Naive thymus-derived CD4-positive, alpha-beta T cell (primary cell): Measurements from ENCODE around the gene PTBP3. TPM values are rescaled to one million over a fixed set of nuclear protein-coding genes. Genes with fewer than 3 reads are reported as not detected.
A peak's percentile ranks its signal among the peaks of the same experiment; 100 is the strongest.

Source experiments
- ATAC-seq: fragments of 150-1000 bp; cut with Tn5 transposase; 2 replicates; pipeline ENCODE4 v1.10.0; 2021; ENCODE audit warnings: mild to moderate bottlenecking, moderate library complexity
- CTCF ChIA-PET: fragments of 350-600 bp; sonication (Branson Sonifier 250); formaldehyde crosslinking; loops from one replicate; lab custom pipeline; 2021; ENCODE audit warnings: antibody characterized with exemption; lab: Charles Lee
- POLR2A ChIA-PET: fragments of 350-600 bp; sonication (Branson Sonifier 250); formaldehyde crosslinking; loops from one replicate; lab custom pipeline; 2021; ENCODE audit warnings: antibody characterized with exemption, inconsistent platforms; lab: Charles Lee
- DNase-seq, 9 donors: peaks; one replicate each; pipeline versions ENCODE4 v3.0.0 to v3.0.0-alpha.2; 2020 to 2022; ENCODE audit warnings: mixed read lengths in 1 of 9
- H3K27ac ChIP-seq: one replicate; pipeline ENCODE4 v1.7.0; 2013; ENCODE audit warnings: mild to moderate bottlenecking, low read depth, low read length, moderate library complexity
- H3K27me3 ChIP-seq, 2 donors: one replicate each; pipeline ENCODE4 v1.7.0; 2013; ENCODE audit warnings: low read length in 2 of 2, mild to moderate bottlenecking in 2 of 2, moderate library complexity in 2 of 2; ENCODE audit not compliant: control insufficient read depth in 2 of 2, insufficient read depth in 2 of 2
- H3K36me3 ChIP-seq, 3 experiments: 1 replicate in 2 of 3; 2 replicates in 1 of 3; pipeline ENCODE4 v1.7.0; 2013; ENCODE audit warnings: low read length in 3 of 3, mild to moderate bottlenecking in 3 of 3, moderate library complexity in 1 of 3; ENCODE audit not compliant: insufficient read depth in 3 of 3, control insufficient read depth in 2 of 3
- H3K4me1 ChIP-seq, 2 donors: one replicate each; pipeline ENCODE4 v1.7.0; 2013; ENCODE audit warnings: low read length in 2 of 2, mild to moderate bottlenecking in 2 of 2, moderate library complexity in 1 of 2; ENCODE audit not compliant: control insufficient read depth in 2 of 2, insufficient read depth in 2 of 2
- H3K4me3 ChIP-seq: 2 replicates; pipeline ENCODE4 v1.7.0; 2013; ENCODE audit warnings: mild to moderate bottlenecking, low read length
- H3K9me3 ChIP-seq, 3 experiments: 1 replicate in 2 of 3; 2 replicates in 1 of 3; pipeline ENCODE4 v1.7.0; 2013; ENCODE audit warnings: low read length in 3 of 3; ENCODE audit not compliant: control insufficient read depth in 2 of 3
- H3K27ac Mint-ChIP-seq, 9 donors: one replicate each; pipeline ENCODE4 v1.8.0; 2020 to 2022; ENCODE audit warnings: mixed read lengths in 9 of 9, mild to moderate bottlenecking in 8 of 9, moderate library complexity in 5 of 9, inconsistent platforms in 2 of 9
- H3K27me3 Mint-ChIP-seq, 5 donors: one replicate each; pipeline ENCODE4 v1.8.0; 2021 to 2022; ENCODE audit warnings: mixed read lengths in 5 of 5, mild to moderate bottlenecking in 1 of 5
- H3K36me3 Mint-ChIP-seq, 5 donors: one replicate each; pipeline ENCODE4 v1.8.0; 2020 to 2022; ENCODE audit warnings: mixed read lengths in 5 of 5, mild to moderate bottlenecking in 3 of 5, inconsistent platforms in 1 of 5
- H3K4me1 Mint-ChIP-seq, 7 donors: one replicate each; pipeline ENCODE4 v1.8.0; 2020 to 2022; ENCODE audit warnings: mixed read lengths in 7 of 7, mild to moderate bottlenecking in 3 of 7, inconsistent platforms in 1 of 7
- H3K4me3 Mint-ChIP-seq, 10 donors: one replicate each; pipeline ENCODE4 v1.8.0; 2020 to 2022; ENCODE audit warnings: mild to moderate bottlenecking in 10 of 10, mixed read lengths in 10 of 10, moderate library complexity in 6 of 10, inconsistent platforms in 2 of 10
- H3K9me3 Mint-ChIP-seq, 11 donors: one replicate each; pipeline ENCODE4 v1.8.0; 2020 to 2022; ENCODE audit warnings: mixed read lengths in 11 of 11, mild to moderate bottlenecking in 4 of 11, inconsistent platforms in 1 of 11, moderate library complexity in 1 of 11
- intact Hi-C, 2 donors: fragments of 100-400 bp; cut with micrococcal nuclease; formaldehyde crosslinking; loops; one replicate each; pipeline ENCODE4 v1.15.1; 2023
- polyA plus RNA-seq, 2 donors: library from polyadenylated mRNA; unstranded; fragments of 300-500 nt; fragmentation: Illumina TruSeq; gene quantifications; one replicate each; pipeline ENCODE4 v1.2.3, GENCODE V29; 2021
- total RNA-seq, 6 experiments: library from RNA in 5 of 6; stranded (reverse) in 5 of 6; gene quantifications; 1 replicate in 5 of 6; 2 replicates in 1 of 6; pipeline ENCODE4 v1.2.3 and lab custom pipeline; 2021 to 2026

The PTBP3 gene
- total and polyA plus RNA-seq, 7 experiments from 2014 or later = 28.8 to 148 (median 117) TPM

GRCh38 chr9:112325127-112325526 is 8.3 kb downstream of the PTBP3 start:
- H3K27me3 ChIP-seq = no peaks in the 10 kb centered on the region
- ATAC-seq (no peak), DNase-seq (no peak)
- peaks cover 5 to 17% of the 10 kb centered on the region in 2 donors for H3K4me1 ChIP-seq
- Mint-ChIP-seq H3K4me1 (peaks cover 29 to 83% (median 69%) of the 10 kb centered on the region in 7 donors), H3K4me3 (no peak overlapping the region), H3K36me3 (peaks cover 13 to 43% (median 34%) of the 10 kb centered on the region in 5 donors), H3K27me3 (no peaks in the 10 kb centered on the region), H3K9me3 (peaks cover 0 to 33% (median 10%) of the 10 kb centered on the region in 11 donors), H3K27ac (no peak overlapping the region)
- ChIA-PET POLR2A (interaction anchor here (0.7 to 1.1 kb wide), 3 partner anchors 8 to 13 kb away, joined by 3 to 4 read pairs (median 4); partner anchors contain the start of gene PTBP3), CTCF (interaction anchor here (0.6 kb wide), 1 partner anchor 246 kb away, joined by 5 read pairs; no protein-coding TSS in a partner anchor)
- peaks cover 0 to 6% (median 3%) of the 10 kb centered on the region in 3 experiments for H3K9me3 ChIP-seq
- no peaks in the 10 kb centered on the region for H3K36me3 ChIP-seq
- intact Hi-C loops = no loop called here
- H3K27ac ChIP-seq = no peak overlapping the region
- H3K4me3 ChIP-seq = no peak overlapping the region

- H3K27ac Mint-ChIP-seq = peak overlapping the region in 1 of 9 donors; percentile 48
- no peaks in the 10 kb centered on the region for H3K27me3 Mint-ChIP-seq
- Histone ChIP-seq H3K9me3 (peaks cover 0 to 6% (median 3%) of the 10 kb centered on the region in 3 experiments), H3K27me3 (no peaks in the 10 kb centered on the region), H3K36me3 (no peaks in the 10 kb centered on the region), H3K4me3 (no peak overlapping the region), H3K27ac (no peak overlapping the region), H3K4me1 (peaks cover 5 to 14% of the 10 kb centered on the region in 2 donors)
- intact Hi-C loops = no loop called here
- peak overlapping the region in 3 of 10 donors; percentile 18 to 32 (median 30) for H3K4me3 Mint-ChIP-seq
- ChIA-PET CTCF (no interaction called here), POLR2A (interaction anchor here (0.5 to 0.6 kb wide), 2 partner anchors 16 to 31 kb away, joined by 3 read pairs; no protein-coding TSS in a partner anchor)
- no peak for DNase-seq
- peaks cover 25 to 85% (median 69%) of the 10 kb centered on the region in 7 donors for H3K4me1 Mint-ChIP-seq
- H3K9me3 Mint-ChIP-seq = peaks cover 0 to 33% (median 10%) of the 10 kb centered on the region in 11 donors
- peaks cover 13 to 52% (median 40%) of the 10 kb centered on the region in 5 donors for H3K36me3 Mint-ChIP-seq
- no peak for ATAC-seq
Measured at GRCh38 chr9:112323378-112323854, 10.0 kb downstream of the PTBP3 start.

GRCh38 chr9:112322701-112323377 is 10.6 kb downstream of the PTBP3 start:
- ChIA-PET POLR2A (interaction anchor here (0.5 to 0.6 kb wide), 2 partner anchors 16 to 32 kb away, joined by 3 read pairs; no protein-coding TSS in a partner anchor), CTCF (no interaction called here)
- Mint-ChIP-seq H3K4me1 (peaks cover 25 to 85% (median 69%) of the 10 kb centered on the region in 7 donors), H3K9me3 (peaks cover 0 to 33% (median 10%) of the 10 kb centered on the region in 11 donors), H3K36me3 (peaks cover 13 to 56% (median 39%) of the 10 kb centered on the region in 5 donors), H3K4me3 (peak overlapping the region in 7 of 10 donors; percentile 3 to 55 (median 30)), H3K27ac (peak overlapping the region in 5 of 9 donors; percentile 14 to 77 (median 65)), H3K27me3 (no peaks in the 10 kb centered on the region)
- intact Hi-C loops = no loop called here
- no peaks in the 10 kb centered on the region for H3K36me3 ChIP-seq
- DNase-seq (no peak), ATAC-seq (no peak)
- peaks cover 5 to 14% of the 10 kb centered on the region in 2 donors for H3K4me1 ChIP-seq
- H3K9me3 ChIP-seq = peaks cover 0 to 6% (median 3%) of the 10 kb centered on the region in 3 experiments
- no peak overlapping the region for H3K27ac ChIP-seq
- no peaks in the 10 kb centered on the region for H3K27me3 ChIP-seq
- no peak overlapping the region for H3K4me3 ChIP-seq

GRCh38 chr9:112316258-112316943 is 17.0 kb downstream of the PTBP3 start:
- intact Hi-C loops = loop anchor here in 1 of 2 donors (2.0 kb wide), 1 partner anchor 16 kb away; the partner anchor contains the start of gene PTBP3
- DNase-seq (no peak), ATAC-seq (no peak)
- Mint-ChIP-seq H3K27me3 (no peaks in the 10 kb centered on the region), H3K4me3 (peak overlapping the region in 9 of 10 donors; percentile 30 to 70 (median 45)), H3K36me3 (peaks cover 0 to 29% (median 13%) of the 10 kb centered on the region in 5 donors), H3K27ac (peak overlapping the region in 8 of 9 donors; percentile 5 to 89 (median 62)), H3K9me3 (peaks cover 0 to 4% (median 0%) of the 10 kb centered on the region in 11 donors), H3K4me1 (peaks cover 51 to 93% (median 79%) of the 10 kb centered on the region in 7 donors)
- H3K9me3 ChIP-seq = no peaks in the 10 kb centered on the region
- ChIA-PET POLR2A (no interaction called here), CTCF (interaction anchor here (1.2 kb wide), 1 partner anchor 11 kb away, joined by 3 read pairs; no protein-coding TSS in a partner anchor)
- no peaks in the 10 kb centered on the region for H3K27me3 ChIP-seq
- H3K27ac ChIP-seq = no peak overlapping the region
- no peaks in the 10 kb centered on the region for H3K36me3 ChIP-seq
- H3K4me3 ChIP-seq = no peak overlapping the region
- H3K4me1 ChIP-seq = peaks cover 29 to 30% of the 10 kb centered on the region in 2 donors

GRCh38 chr9:112315331-112316257 is 17.8 kb downstream of the PTBP3 start:
- peaks cover 31 to 34% of the 10 kb centered on the region in 2 donors for H3K4me1 ChIP-seq
- ChIA-PET POLR2A (no interaction called here), CTCF (interaction anchor here (0.7 to 1.2 kb wide), 2 partner anchors 12 to 209 kb away, joined by 3 read pairs; no protein-coding TSS in a partner anchor)
- peaks cover 55 to 94% (median 83%) of the 10 kb centered on the region in 7 donors for H3K4me1 Mint-ChIP-seq
- peak overlapping the region in 7 of 9 donors; percentile 5 to 89 (median 51) for H3K27ac Mint-ChIP-seq
- H3K36me3 Mint-ChIP-seq = peaks cover 0 to 31% (median 17%) of the 10 kb centered on the region in 5 donors
- H3K9me3 ChIP-seq = no peaks in the 10 kb centered on the region
- DNase-seq (no peak), ATAC-seq (no peak)
- peaks cover 0 to 4% (median 0%) of the 10 kb centered on the region in 11 donors for H3K9me3 Mint-ChIP-seq
- no peaks in the 10 kb centered on the region for H3K27me3 ChIP-seq
- peaks cover 0 to 3% (median 0%) of the 10 kb centered on the region in 3 experiments for H3K36me3 ChIP-seq
- intact Hi-C loops = loop anchor here in 1 of 2 donors (2.0 kb wide), 1 partner anchor 17 kb away; the partner anchor contains the start of gene PTBP3
- no peak overlapping the region for H3K27ac ChIP-seq
- no peaks in the 10 kb centered on the region for H3K27me3 Mint-ChIP-seq
- H3K4me3 Mint-ChIP-seq = peak overlapping the region in 7 of 10 donors; percentile 34 to 70 (median 64)
- H3K4me3 ChIP-seq = no peak overlapping the region
